ENCODE data around the gene AKAP12.

The AKAP12 gene

DNA sequence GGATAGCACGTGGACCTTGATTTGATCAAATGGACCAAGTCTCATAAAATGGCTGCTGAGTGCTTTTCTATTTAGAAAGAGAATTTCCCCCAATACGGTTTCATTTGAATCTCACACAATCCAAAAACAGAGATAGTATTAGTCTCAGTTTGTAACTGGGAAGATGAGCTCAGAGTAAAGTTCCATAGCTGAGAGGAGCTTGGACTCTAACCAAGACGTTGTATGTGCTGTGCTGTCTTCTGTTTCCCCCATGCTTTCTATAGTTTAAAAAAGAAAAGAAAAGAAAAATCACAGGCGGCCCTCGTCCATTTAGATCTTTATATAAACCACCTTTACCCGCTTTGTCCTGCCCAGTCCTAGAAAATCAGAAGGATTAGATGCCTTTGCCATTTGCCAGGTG lies 58.1 kb downstream of the AKAP12 start:
- in situ Hi-C loops (cut with MboI; ENCODE audit: low pct_unique_long_range_greater_than_20kb, low sequenced_read_pairs, unreplicated experiment): no loop called here
- no peak for DNase-seq (ENCODE audit: low spot score)
- TF ChIP-seq, protein P1, sequence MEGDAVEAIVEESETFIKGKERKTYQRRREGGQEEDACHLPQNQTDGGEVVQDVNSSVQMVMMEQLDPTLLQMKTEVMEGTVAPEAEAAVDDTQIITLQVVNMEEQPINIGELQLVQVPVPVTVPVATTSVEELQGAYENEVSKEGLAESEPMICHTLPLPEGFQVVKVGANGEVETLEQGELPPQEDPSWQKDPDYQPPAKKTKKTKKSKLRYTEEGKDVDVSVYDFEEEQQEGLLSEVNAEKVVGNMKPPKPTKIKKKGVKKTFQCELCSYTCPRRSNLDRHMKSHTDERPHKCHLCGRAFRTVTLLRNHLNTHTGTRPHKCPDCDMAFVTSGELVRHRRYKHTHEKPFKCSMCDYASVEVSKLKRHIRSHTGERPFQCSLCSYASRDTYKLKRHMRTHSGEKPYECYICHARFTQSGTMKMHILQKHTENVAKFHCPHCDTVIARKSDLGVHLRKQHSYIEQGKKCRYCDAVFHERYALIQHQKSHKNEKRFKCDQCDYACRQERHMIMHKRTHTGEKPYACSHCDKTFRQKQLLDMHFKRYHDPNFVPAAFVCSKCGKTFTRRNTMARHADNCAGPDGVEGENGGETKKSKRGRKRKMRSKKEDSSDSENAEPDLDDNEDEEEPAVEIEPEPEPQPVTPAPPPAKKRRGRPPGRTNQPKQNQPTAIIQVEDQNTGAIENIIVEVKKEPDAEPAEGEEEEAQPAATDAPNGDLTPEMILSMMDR (IDR thresholded peaks at IDR 0.05; ENCODE audit: extremely low read depth, insufficient read depth, missing control alignments): no peak

DNA sequence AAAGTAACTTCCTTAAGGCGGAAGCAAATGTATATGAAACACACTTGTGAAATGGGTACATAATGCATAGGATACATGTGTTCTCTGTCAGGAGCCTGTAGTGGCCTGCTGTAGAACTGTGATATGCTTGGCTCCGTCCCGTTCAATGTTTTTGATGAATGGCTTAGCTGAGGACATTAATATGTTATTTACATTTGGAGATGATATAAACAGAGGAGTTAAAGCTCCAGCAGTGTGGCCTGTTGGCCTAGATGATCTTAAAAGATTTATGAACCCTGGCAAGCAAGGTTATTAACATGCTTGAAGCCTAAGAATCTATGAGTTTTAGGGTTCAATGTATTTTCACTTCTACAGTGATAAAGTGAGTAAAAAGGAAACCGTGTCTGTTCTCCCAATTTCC lies 59.2 kb downstream of the AKAP12 start:
- TF ChIP-seq, protein P1 (IDR thresholded peaks at IDR 0.05; ENCODE audit: extremely low read depth, insufficient read depth, missing control alignments): no peak
- DNase-seq (ENCODE audit: low spot score): no peak
- in situ Hi-C loops (cut with MboI; ENCODE audit: low pct_unique_long_range_greater_than_20kb, low sequenced_read_pairs, unreplicated experiment): no loop called here

DNA sequence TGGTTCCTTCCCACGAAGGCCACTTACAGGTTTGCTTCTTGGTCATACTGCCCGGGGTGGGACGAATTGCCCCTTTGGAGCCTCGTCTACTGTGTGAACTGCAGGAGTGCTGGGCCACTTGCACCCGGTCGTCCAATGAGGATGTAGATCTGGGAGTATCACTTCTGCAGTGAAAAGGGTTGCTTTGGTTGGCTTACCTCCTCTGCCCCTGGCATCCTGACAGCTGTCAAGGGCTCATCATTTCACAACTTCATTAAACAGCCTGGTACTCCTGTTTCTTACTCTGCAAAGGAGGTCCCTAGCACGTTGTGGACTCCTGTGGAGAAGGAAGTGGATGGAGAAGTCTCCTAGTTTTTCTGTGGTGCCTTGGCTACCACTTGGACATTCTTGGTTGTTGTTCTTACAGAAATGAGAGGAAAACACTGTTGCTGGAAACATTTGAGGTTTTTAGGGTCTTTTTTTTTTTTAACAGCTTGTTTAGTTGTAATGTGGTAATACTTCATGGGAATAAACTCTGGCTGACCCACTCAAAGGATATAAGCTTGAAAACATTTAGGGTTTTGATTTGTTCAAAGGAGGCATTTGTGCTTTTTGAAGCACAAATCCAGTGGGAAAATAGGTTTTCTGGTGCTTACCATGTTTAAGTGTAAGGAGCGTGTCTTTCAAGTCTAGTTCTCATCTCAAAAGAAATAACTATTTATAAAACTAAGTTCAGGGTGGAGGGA lies 60.7 kb downstream of the AKAP12 start:
- DNase-seq (ENCODE audit: low spot score): no peak
- TF ChIP-seq, protein P1 (IDR thresholded peaks at IDR 0.05; ENCODE audit: extremely low read depth, insufficient read depth, missing control alignments): no peak
- in situ Hi-C loops (cut with MboI; ENCODE audit: low pct_unique_long_range_greater_than_20kb, low sequenced_read_pairs, unreplicated experiment): no loop called here

DNA sequence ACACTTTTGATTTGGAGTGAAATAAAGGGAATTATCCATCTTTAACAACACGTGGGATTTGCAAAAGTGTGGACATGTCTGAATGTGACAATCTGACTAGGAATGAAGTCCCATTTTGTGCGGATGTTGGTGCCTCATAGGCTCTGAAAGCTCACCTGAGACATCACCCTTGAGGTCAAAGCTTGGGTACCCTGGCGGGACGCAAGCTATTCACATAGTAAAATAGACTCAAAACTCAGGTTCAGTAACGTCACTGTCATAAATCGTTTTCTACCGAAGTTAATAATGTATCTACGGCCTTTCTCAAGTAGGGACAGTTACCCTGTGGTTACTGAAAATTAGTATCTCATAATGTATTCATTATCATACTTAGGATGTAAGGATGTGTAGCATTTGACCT lies 61.8 kb downstream of the AKAP12 start:
- TF ChIP-seq, protein P1 (IDR thresholded peaks at IDR 0.05; ENCODE audit: extremely low read depth, insufficient read depth, missing control alignments): no peak
- DNase-seq (ENCODE audit: low spot score): no peak
- in situ Hi-C loops (cut with MboI; ENCODE audit: low pct_unique_long_range_greater_than_20kb, low sequenced_read_pairs, unreplicated experiment): no loop called here

DNA sequence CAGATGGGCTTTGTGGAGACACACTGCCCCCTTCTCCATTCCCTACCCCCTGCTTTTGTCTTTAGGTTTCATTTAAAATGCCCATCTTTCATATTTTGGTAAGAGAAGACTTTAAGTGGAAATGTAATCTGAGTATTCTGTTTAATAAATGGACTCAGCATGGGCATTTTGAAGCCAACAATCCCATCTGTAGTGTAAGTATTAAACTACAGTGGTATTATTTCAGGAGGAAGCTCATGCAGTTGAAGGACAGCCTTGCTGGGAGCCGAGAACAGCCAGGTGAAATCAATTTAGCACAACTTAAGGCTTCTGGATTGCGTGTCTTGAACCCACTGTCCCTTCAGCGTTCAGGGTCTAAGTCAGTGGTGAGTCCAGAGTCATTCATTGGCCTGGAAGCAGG lies 63.5 kb downstream of the AKAP12 start:
- DNase-seq (ENCODE audit: low spot score): no peak
- in situ Hi-C loops (cut with MboI; ENCODE audit: low pct_unique_long_range_greater_than_20kb, low sequenced_read_pairs, unreplicated experiment): no loop called here
- TF ChIP-seq, protein P1 (IDR thresholded peaks at IDR 0.05; ENCODE audit: extremely low read depth, insufficient read depth, missing control alignments): no peak

DNA sequence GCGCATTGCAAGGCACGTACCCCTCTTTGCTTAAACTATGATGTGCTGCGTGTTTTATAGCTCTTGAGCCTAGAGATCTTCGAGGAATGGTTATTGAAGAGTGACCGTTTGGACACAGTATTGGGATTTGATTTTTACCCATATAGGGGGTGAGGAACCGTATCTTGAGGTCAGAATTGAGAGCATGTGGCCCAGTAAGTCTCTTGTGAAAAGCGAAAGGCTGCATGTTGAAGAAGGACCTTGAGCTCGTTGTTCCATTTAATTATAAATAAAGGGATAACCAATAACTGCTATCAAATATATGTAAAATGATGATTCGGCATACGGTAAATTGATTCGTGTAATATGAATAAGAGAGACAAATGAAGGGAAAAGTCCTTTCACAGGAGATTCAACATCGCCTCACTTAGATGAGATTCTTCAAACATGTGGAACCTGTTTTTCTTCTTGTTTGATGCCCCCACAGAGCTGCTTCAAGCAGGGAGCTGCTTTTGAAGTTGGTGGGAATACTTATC lies 66.6 kb downstream of the AKAP12 start:
- TF ChIP-seq, protein P1 (IDR thresholded peaks at IDR 0.05; ENCODE audit: extremely low read depth, insufficient read depth, missing control alignments): no peak
- in situ Hi-C loops (cut with MboI; ENCODE audit: low pct_unique_long_range_greater_than_20kb, low sequenced_read_pairs, unreplicated experiment): no loop called here
- DNase-seq (ENCODE audit: low spot score): no peak

All from GM13977 (cell line).